Sigmoid colon (tissue), 7 donors: ENCODE results near the gene MYO18B. TPM values are rescaled to one million over a fixed set of nuclear protein-coding genes. Genes with fewer than 3 reads are reported as not detected.

Source experiments
- DNase-seq: peaks from one replicate; pipeline ENCODE4 v3.0.0-alpha.2; 2019
- H3K27ac ChIP-seq, 4 donors: fragments of 200-600 bp; sonication (generic); one replicate each; pipeline ENCODE4 v1.5.1; 2016 to 2019; ENCODE audit warnings: mild to moderate bottlenecking in 1 of 4
- H3K27me3 ChIP-seq, 3 donors: fragments of 200-600 bp; sonication (generic); one replicate each; pipeline ENCODE4 v1.5.1; 2019; ENCODE audit warnings: mild to moderate bottlenecking in 1 of 3
- H3K36me3 ChIP-seq, 4 donors: fragments of 200-600 bp; sonication (generic); one replicate each; pipeline ENCODE4 v1.5.1; 2016 to 2019
- H3K4me1 ChIP-seq, 4 donors: fragments of 200-600 bp; sonication (generic); one replicate each; pipeline ENCODE4 v1.5.1; 2017 to 2019
- H3K4me3 ChIP-seq, 4 donors: fragments of 200-600 bp; sonication (generic); one replicate each; pipeline ENCODE4 v1.5.1; 2017 to 2019; ENCODE audit warnings: mild to moderate bottlenecking in 2 of 4, moderate library complexity in 1 of 4
- H3K9me3 ChIP-seq, 4 donors: fragments of 200-600 bp in 3 of 4; sonication (generic) in 3 of 4; one replicate each; pipeline versions ENCODE4 v1.5.1 to v1.6.1; 2013 to 2019
- EP300 ChIP-seq, 4 donors: sonication (generic); formaldehyde crosslinking; IDR thresholded peaks; one replicate each; pipeline ENCODE4 v1.6.1; 2017; ENCODE audit warnings: antibody characterized with exemption in 4 of 4
- POLR2A ChIP-seq, 2 donors: fragments of 450-650 bp; IDR thresholded peaks; one replicate each; pipeline ENCODE4 v1.6.1; 2016; ENCODE audit warnings: antibody characterized with exemption in 2 of 2, mild to moderate bottlenecking in 2 of 2, moderate library complexity in 2 of 2
- POLR2AphosphoS5 ChIP-seq, 4 donors: sonication (generic); formaldehyde crosslinking; IDR thresholded peaks; one replicate each; pipeline ENCODE4 v1.6.1; 2017; ENCODE audit warnings: antibody characterized with exemption in 4 of 4
- WGBS, 2 donors: extraction: QIAGEN DNeasy Blood & Tissue Kit; methylation state at CpG; one replicate each; pipeline ENCODE4 v1.1.7; 2013; 5-methylcytosine and 5-hydroxymethylcytosine counted together
- intact Hi-C: fragments of 100-400 bp; cut with DNase I; formaldehyde crosslinking; loops from one replicate; pipeline ENCODE4 v1.15.1; 2023
- polyA plus RNA-seq, 3 donors: library from polyadenylated mRNA; stranded (reverse); fragments of 200-250 nt; gene quantifications; one replicate each; pipeline ENCODE4 v1.2.3, GENCODE V29; 2013
- total RNA-seq, 4 donors: library from RNA; depleted of rRNA; stranded (reverse); fragments of >200 nt; gene quantifications; one replicate each; pipeline ENCODE4 v1.1.0, GENCODE V29; 2016
- TF ChIP-seq, protein P1 (sequence below), 4 experiments: fragments of 450-650 bp in 3 of 4; fragments of 200-600 bp in 1 of 4; IDR thresholded peaks; one replicate each; pipeline ENCODE4 v1.5.1; 2016 to 2019; ENCODE audit warnings: antibody characterized with exemption in 4 of 4, mild to moderate bottlenecking in 3 of 4, moderate library complexity in 2 of 4
- donor health status: healthy with polysubstance abuse.
- donor health status: Bipolar disorder and iron deficiency.
- donor health status: healthy.

MYO18B gene
- total and polyA plus RNA-seq, 7 donors, result under 0.01 to 0.60 (median 0.30) TPM; not detected in 3

DNA sequence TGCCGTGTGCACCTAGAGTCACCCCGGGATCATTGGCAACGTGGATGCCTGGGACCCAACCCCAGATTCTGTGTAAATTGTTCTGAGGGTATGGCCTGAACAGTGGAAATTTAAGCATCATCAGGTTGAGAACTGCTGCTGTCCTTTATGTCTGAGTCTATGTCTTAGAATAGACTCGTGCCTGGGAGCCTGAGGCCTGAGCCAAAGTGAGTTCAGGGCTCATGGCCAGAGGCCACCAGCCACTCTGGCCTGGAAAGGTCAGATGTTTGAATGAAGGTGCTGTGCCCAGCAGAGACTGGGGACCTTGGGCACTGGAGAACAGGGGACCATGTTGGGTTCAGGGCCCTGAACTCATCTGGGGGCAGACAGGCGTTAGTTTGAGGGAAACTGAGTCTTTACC, 91.1 kb downstream of the MYO18B start:
- H3K4me3 ChIP-seq, result no peak overlapping the region
- no peak for DNase-seq
- WGBS, 2 donors, result 65 to 76% methylated on average over 5 of the region's 5 CpGs
- no peaks in the 10 kb centered on the region for H3K4me1 ChIP-seq
- H3K27ac ChIP-seq, result no peak overlapping the region
- no peaks in the 10 kb centered on the region for H3K27me3 ChIP-seq
- no peaks in the 10 kb centered on the region for H3K36me3 ChIP-seq
- intact Hi-C loops, result no loop called here
- H3K9me3 ChIP-seq, result no peaks in the 10 kb centered on the region
- TF ChIP-seq POLR2AphosphoS5 (IDR thresholded peaks at IDR 0.05) (no peak), POLR2A (IDR thresholded peaks at IDR 0.05) (no peak), EP300 (IDR thresholded peaks at IDR 0.05) (no peak)
- TF ChIP-seq, protein P1, sequence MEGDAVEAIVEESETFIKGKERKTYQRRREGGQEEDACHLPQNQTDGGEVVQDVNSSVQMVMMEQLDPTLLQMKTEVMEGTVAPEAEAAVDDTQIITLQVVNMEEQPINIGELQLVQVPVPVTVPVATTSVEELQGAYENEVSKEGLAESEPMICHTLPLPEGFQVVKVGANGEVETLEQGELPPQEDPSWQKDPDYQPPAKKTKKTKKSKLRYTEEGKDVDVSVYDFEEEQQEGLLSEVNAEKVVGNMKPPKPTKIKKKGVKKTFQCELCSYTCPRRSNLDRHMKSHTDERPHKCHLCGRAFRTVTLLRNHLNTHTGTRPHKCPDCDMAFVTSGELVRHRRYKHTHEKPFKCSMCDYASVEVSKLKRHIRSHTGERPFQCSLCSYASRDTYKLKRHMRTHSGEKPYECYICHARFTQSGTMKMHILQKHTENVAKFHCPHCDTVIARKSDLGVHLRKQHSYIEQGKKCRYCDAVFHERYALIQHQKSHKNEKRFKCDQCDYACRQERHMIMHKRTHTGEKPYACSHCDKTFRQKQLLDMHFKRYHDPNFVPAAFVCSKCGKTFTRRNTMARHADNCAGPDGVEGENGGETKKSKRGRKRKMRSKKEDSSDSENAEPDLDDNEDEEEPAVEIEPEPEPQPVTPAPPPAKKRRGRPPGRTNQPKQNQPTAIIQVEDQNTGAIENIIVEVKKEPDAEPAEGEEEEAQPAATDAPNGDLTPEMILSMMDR (IDR thresholded peaks at IDR 0.05), result no peak

DNA sequence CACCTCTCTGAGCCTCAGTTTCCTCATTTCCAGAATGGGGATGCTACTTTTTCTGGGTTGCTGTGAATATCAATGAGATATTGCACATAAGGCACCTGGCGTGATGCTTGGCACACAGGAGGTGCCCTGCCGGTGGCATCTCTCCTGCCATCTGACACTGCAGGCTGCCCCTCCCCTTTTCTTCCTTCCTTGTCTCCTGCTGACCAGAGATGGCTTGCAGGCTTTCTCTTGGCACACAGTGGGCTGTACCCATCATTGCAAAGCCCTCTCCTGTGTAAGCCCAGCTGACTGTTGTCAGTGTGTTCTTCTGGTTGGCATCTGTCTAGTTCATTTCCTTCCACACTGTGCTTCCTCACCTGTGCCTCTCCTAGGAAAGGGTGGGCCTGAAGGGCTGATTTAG, 91.7 kb downstream of the MYO18B start:
- Histone ChIP-seq H3K4me3 (no peak overlapping the region), H3K4me1 (no peaks in the 10 kb centered on the region), H3K9me3 (no peaks in the 10 kb centered on the region), H3K27me3 (no peaks in the 10 kb centered on the region), H3K27ac (no peak overlapping the region), H3K36me3 (no peaks in the 10 kb centered on the region)
- intact Hi-C loops, result no loop called here
- 72 to 89% methylated on average over 2 of the region's 2 CpGs for WGBS, 2 donors
- TF ChIP-seq EP300 (IDR thresholded peaks at IDR 0.05) (no peak), POLR2AphosphoS5 (IDR thresholded peaks at IDR 0.05) (no peak), POLR2A (IDR thresholded peaks at IDR 0.05) (no peak)
- TF ChIP-seq, protein P1 (IDR thresholded peaks at IDR 0.05), result no peak
- no peak for DNase-seq

DNA sequence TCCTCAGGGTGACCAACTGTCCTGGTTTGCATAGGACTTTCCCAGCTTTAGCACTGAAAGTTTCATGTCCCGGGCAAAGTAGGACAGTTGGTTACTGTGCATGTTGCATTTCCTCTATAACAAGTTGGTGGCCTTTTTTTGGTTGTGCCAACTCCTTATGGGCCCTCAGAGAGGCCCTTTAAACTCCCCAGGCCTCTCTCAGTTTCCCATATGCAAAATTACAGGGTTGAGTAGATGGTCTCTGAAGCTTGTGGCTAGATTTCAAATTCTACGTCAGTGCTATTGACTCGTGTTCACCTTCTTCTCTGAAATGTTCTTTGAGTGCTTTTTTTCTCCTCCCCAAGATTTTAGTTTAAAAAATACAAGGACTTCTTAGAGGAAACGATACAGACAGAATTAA, 92.5 kb downstream of the MYO18B start:
- no peak for TF ChIP-seq POLR2A (IDR thresholded peaks at IDR 0.05)
- TF ChIP-seq EP300 (IDR thresholded peaks at IDR 0.05), result no peak
- TF ChIP-seq, protein P1 (IDR thresholded peaks at IDR 0.05), result no peak
- no peak for TF ChIP-seq POLR2AphosphoS5 (IDR thresholded peaks at IDR 0.05)
- Histone ChIP-seq H3K27me3 (no peaks in the 10 kb centered on the region), H3K36me3 (no peaks in the 10 kb centered on the region), H3K4me3 (no peak overlapping the region), H3K4me1 (no peaks in the 10 kb centered on the region), H3K9me3 (no peaks in the 10 kb centered on the region), H3K27ac (no peak overlapping the region)
- intact Hi-C loops, result no loop called here
- WGBS, 2 donors, result 76 to 80% methylated on average over 4 of the region's 4 CpGs
- no peak for DNase-seq

DNA sequence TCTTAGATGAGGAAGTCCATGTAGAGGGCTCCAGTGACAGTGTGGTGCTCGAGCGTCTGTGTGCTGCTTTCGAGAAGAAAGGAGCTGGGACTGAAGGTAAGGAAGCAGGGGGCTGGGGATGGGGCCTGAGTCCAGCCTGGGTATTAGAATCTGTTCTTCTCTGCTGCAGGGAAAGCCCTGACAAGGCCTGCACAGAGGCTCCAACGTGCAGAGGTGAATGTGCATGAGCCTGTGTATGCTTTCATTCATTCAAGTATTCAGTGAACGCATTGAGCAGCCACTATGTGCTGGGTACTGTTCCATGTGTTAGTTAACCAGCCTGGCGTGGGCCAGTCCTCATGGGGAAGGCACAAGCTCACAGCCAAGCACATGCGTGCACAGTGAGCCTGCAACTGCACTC, 93.4 kb downstream of the MYO18B start:
- intact Hi-C loops, result no loop called here
- H3K27me3 ChIP-seq, result no peaks in the 10 kb centered on the region
- no peak overlapping the region for H3K4me3 ChIP-seq
- H3K9me3 ChIP-seq, result no peaks in the 10 kb centered on the region
- TF ChIP-seq, protein P1 (IDR thresholded peaks at IDR 0.05), result no peak
- TF ChIP-seq POLR2AphosphoS5 (IDR thresholded peaks at IDR 0.05) (no peak), POLR2A (IDR thresholded peaks at IDR 0.05) (no peak), EP300 (IDR thresholded peaks at IDR 0.05) (no peak)
- no peak overlapping the region for H3K27ac ChIP-seq
- DNase-seq, result no peak
- WGBS, 2 donors, result 71 to 79% methylated on average over 7 of the region's 7 CpGs
- H3K36me3 ChIP-seq, result no peaks in the 10 kb centered on the region
- no peaks in the 10 kb centered on the region for H3K4me1 ChIP-seq

DNA sequence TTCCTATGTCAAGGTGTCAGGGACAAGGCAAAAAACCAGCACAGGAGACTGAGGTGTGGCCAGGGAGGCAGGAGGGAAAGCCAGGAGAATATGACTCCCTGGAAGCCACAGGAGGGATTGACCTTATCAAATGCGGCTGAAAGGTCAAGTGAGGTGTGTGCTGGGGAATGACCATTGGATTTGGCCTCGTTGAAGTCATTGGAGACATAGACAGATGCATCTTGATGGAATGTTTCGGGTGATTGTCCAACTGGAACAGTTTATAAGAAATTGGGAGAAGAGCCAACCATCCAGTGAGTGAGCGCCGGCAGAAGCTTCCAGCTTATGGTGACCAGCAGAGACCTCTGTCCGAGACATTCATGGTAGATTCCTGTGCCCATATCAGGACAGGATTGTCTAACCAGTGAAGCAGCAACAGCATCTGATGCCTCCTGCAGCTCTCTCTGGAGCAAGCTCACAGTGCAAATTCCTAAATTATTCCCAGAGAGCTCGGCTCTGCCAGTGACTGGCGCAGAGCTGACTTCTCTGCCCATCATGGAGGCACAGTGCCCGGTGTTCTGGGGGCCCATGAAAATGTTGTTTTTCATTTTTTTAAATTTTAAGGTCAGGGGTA, 95.4 kb downstream of the MYO18B start:
- Histone ChIP-seq H3K4me1 (no peaks in the 10 kb centered on the region), H3K27me3 (no peaks in the 10 kb centered on the region), H3K27ac (no peak overlapping the region), H3K4me3 (no peak overlapping the region), H3K9me3 (no peaks in the 10 kb centered on the region), H3K36me3 (no peaks in the 10 kb centered on the region)
- 80 to 83% methylated on average over 9 of the region's 9 CpGs for WGBS, 2 donors
- intact Hi-C loops, result no loop called here
- no peak for TF ChIP-seq EP300 (IDR thresholded peaks at IDR 0.05)
- TF ChIP-seq POLR2A (IDR thresholded peaks at IDR 0.05), result no peak
- TF ChIP-seq, protein P1 (IDR thresholded peaks at IDR 0.05), result no peak
- TF ChIP-seq POLR2AphosphoS5 (IDR thresholded peaks at IDR 0.05), result no peak
- no peak for DNase-seq
